GM12875 (cell line): ENCODE measurements around the gene CELA3B.
"Not testable (repeated sequence)": the region's sequence is repeated elsewhere in the genome, so short reads cannot be mapped to it uniquely, and the experiment has no call there.

Experiments
- H3K4me3 ChIP-seq: one replicate; pipeline ENCODE4 v1.5.1; 2011; ENCODE audit warnings: low read depth, low read length, control low read depth
- CTCF ChIP-seq: IDR thresholded peaks from 2 replicates; pipeline ENCODE4 v1.5.1; 2011; ENCODE audit warnings: low read depth, mild to moderate bottlenecking, control low read depth, inconsistent platforms, low read length, moderate library complexity, borderline replicate concordance; ENCODE audit not compliant: insufficient read depth

CELA3B gene

GRCh38 chr1:21980515-21981220, 3.8 kb downstream of the CELA3B start:
- not testable (repeated sequence) for H3K4me3 ChIP-seq

GRCh38 chr1:21981253-21981652, 4.4 kb downstream of the CELA3B start:
- not testable (repeated sequence) for H3K4me3 ChIP-seq

- not testable (repeated sequence) for H3K4me3 ChIP-seq
These were observed 5.3 kb downstream of the CELA3B start for GRCh38 chr1:21982122-21982521.

GRCh38 chr1:21983539-21983938, 6.7 kb downstream of the CELA3B start:
- not testable (repeated sequence) for H3K4me3 ChIP-seq

- not testable (repeated sequence) for H3K4me3 ChIP-seq
These were observed 9.1 kb downstream of the CELA3B start for GRCh38 chr1:21985893-21986292.

- H3K4me3 ChIP-seq, result not testable (repeated sequence)
These were observed 9.6 kb downstream of the CELA3B start for GRCh38 chr1:21986386-21986785.

GRCh38 chr1:21989672-21990393, 13.0 kb downstream of the CELA3B start:
- not testable (repeated sequence) for H3K4me3 ChIP-seq

GRCh38 chr1:21992186-21992585, 15.4 kb downstream of the CELA3B start:
- H3K4me3 ChIP-seq, result not testable (repeated sequence)

- H3K4me3 ChIP-seq, result not testable (repeated sequence)
These were observed 17.9 kb downstream of the CELA3B start for GRCh38 chr1:21994716-21995115.

GRCh38 chr1:21996663-21996970, 19.8 kb downstream of the CELA3B start:
- not testable (repeated sequence) for H3K4me3 ChIP-seq

GRCh38 chr1:21997891-21998623, 21.2 kb downstream of the CELA3B start:
- H3K4me3 ChIP-seq, result not testable (repeated sequence)

GRCh38 chr1:21998624-21999294, 21.9 kb downstream of the CELA3B start:
- H3K4me3 ChIP-seq, result not testable (repeated sequence)

- H3K4me3 ChIP-seq, result not testable (repeated sequence)
These were observed 22.8 kb downstream of the CELA3B start for GRCh38 chr1:21999645-22000044.

GRCh38 chr1:22001409-22001808, 24.6 kb downstream of the CELA3B start, which contains the start of gene CELA3A:
Gene CELA3A (plus strand): TSS chr1:22001657. CDS start chr1:22001675, 18 bp downstream.
- no peak for TF ChIP-seq CTCF
- no peak within 1 kb of the TSS for H3K4me3 ChIP-seq

- not testable (repeated sequence) for H3K4me3 ChIP-seq
These were observed 25.6 kb downstream of the CELA3B start for GRCh38 chr1:22002461-22002860.

GRCh38 chr1:22002875-22003274, 26.1 kb downstream of the CELA3B start:
- not testable (repeated sequence) for H3K4me3 ChIP-seq

- not testable (repeated sequence) for H3K4me3 ChIP-seq
These were observed 27.1 kb downstream of the CELA3B start for GRCh38 chr1:22003959-22004358.

- H3K4me3 ChIP-seq, result not testable (repeated sequence)
These were observed 28.7 kb downstream of the CELA3B start for GRCh38 chr1:22005261-22006149.
